Measurements from ENCODE around the gene LEMD2. TPM values are rescaled to one million over a fixed set of nuclear protein-coding genes. Genes with fewer than 3 reads are reported as not detected.
A peak's percentile ranks its signal among the peaks of the same experiment; 100 is the strongest.

The LEMD2 gene
- total RNA-seq, 1 experiment from 2014 or later, result 91.8 TPM

- no peaks in the 10 kb centered on the region for H3K79me1 ChIP-seq (ENCODE audit: insufficient read depth, low read depth, low read length, poor library complexity, severe bottlenecking)
- H2BK15ac ChIP-seq (ENCODE audit: low read depth, low read length), result no peak overlapping the region
- H4K8ac ChIP-seq (replicated peaks; ENCODE audit: insufficient read length, low read depth, low read length), result no peak overlapping the region
- H4K91ac ChIP-seq (ENCODE audit: insufficient read length, low read depth, low read length), result no peak overlapping the region
- H3K4me1 ChIP-seq (ENCODE audit: insufficient read depth, low read length), result no peaks in the 10 kb centered on the region
- H3K9me3 Mint-ChIP-seq, result no peaks in the 10 kb centered on the region; a peak in 2 of 5 replicates
- H2BK20ac ChIP-seq (ENCODE audit: low read depth, low read length, poor library complexity, severe bottlenecking), result no peak overlapping the region
- H3K4me3 Mint-ChIP-seq, result no peak overlapping the region; a peak in 1 of 5 replicates
- H3K56ac ChIP-seq (ENCODE audit: insufficient read length, low read depth, low read length), result no peak overlapping the region
- TF ChIP-seq CTCF (conservative IDR thresholded peaks at IDR 0.05), result no peak
- H3K27me3 ChIP-seq (ENCODE audit: insufficient read depth, low read length), result no peaks in the 10 kb centered on the region
- H3K27me3 Mint-ChIP-seq (ENCODE audit: low read depth), result peaks cover 3% of the 10 kb centered on the region
- H3K4me2 ChIP-seq (ENCODE audit: insufficient read depth, insufficient read length, low read length), result no peak overlapping the region
- no CpG with 5 or more reads among the region's 11 CpGs for WGBS (ENCODE audit: extremely low coverage, insufficient read length, low lambda C conversion rate)
- no peaks in the 10 kb centered on the region for H3K23me2 ChIP-seq (ENCODE audit: insufficient read length, low read depth, low read length, poor library complexity, severe bottlenecking)
- H3K9ac ChIP-seq (ENCODE audit: extremely low read depth, insufficient read length, low read length), result no peak overlapping the region
- H3K23ac ChIP-seq (ENCODE audit: insufficient read length, low read depth, low read length), result no peak overlapping the region
- peaks cover 24 to 58% of the 10 kb centered on the region in 2 experiments for H3K4me1 Mint-ChIP-seq
- no peak overlapping the region for H3K18ac ChIP-seq (ENCODE audit: insufficient read length, low read depth, low read length)
- no peaks in the 10 kb centered on the region for H3K36me3 Mint-ChIP-seq (ENCODE audit: insufficient read depth in 1 of 3, low read depth in 3 of 3)
- no peak for DNase-seq
- no peaks in the 10 kb centered on the region for H3K79me2 ChIP-seq (ENCODE audit: insufficient read depth, low read length)
- no peak overlapping the region for H4K5ac ChIP-seq (ENCODE audit: insufficient read length, low read depth, low read length)
- H3K9me3 ChIP-seq (ENCODE audit: control insufficient read depth, low read depth, low read length), result no peaks in the 10 kb centered on the region
- H3K4ac ChIP-seq (ENCODE audit: low read depth, low read length), result no peak overlapping the region
- no peak overlapping the region for H2BK5ac ChIP-seq (ENCODE audit: insufficient read length, low read length)
- H2AK5ac ChIP-seq (ENCODE audit: insufficient read length, low read length), result no peak overlapping the region
- H3K27ac Mint-ChIP-seq, result peak overlapping the region in 2 of 3 experiments; percentile 55 to 57; a peak in 4 of 7 replicates
- H2BK12ac ChIP-seq (ENCODE audit: insufficient read length, low read depth, low read length), result no peak overlapping the region
- H4K20me1 ChIP-seq (ENCODE audit: control insufficient read depth, insufficient read depth, insufficient read length), result no peaks in the 10 kb centered on the region
- H3T11ph ChIP-seq (ENCODE audit: low read length), result no peak overlapping the region
- no peak overlapping the region for H2AFZ ChIP-seq (ENCODE audit: low read length)
- H3K27ac ChIP-seq (ENCODE audit: insufficient read length, low read depth, low read length), result no peak overlapping the region
- H3K14ac ChIP-seq (ENCODE audit: insufficient read depth, low read length), result no peak overlapping the region
- H2BK120ac ChIP-seq (ENCODE audit: low read depth, low read length, poor library complexity, severe bottlenecking), result no peak overlapping the region
Observed at GRCh38 chr6:33754222-33754621, 34.7 kb downstream of the LEMD2 start.
